HG03432 (cell line): ENCODE results near the gene SH3TC1.

Source experiments
- ATAC-seq: cut with Tn5 transposase; IDR thresholded peaks from one replicate; pipeline ENCODE4 v1.9.1; 2021; ENCODE audit warnings: mild to moderate bottlenecking, moderate library complexity; ENCODE audit not compliant: unreplicated experiment

The SH3TC1 gene

DNA sequence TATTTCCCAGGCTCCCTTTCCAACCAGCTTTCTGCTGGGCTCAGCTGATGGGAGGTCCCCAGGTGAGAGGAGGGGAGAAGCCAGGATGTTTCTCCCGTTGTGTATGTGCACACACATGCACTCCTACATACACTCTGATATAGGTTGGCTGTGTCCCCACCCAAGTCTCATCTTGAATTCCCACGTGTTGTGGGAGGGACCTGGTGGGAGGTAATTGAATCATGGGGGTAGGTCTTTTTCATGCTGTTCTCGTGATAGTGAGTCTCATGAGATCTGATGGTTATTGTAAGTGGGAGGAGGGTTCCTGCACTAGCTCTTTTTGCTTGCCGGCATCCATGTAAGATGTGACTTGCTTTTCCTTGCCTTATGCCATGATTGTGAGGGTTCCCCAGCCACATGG is 58.8 kb downstream of the SH3TC1 start:
- ATAC-seq, result no peak

DNA sequence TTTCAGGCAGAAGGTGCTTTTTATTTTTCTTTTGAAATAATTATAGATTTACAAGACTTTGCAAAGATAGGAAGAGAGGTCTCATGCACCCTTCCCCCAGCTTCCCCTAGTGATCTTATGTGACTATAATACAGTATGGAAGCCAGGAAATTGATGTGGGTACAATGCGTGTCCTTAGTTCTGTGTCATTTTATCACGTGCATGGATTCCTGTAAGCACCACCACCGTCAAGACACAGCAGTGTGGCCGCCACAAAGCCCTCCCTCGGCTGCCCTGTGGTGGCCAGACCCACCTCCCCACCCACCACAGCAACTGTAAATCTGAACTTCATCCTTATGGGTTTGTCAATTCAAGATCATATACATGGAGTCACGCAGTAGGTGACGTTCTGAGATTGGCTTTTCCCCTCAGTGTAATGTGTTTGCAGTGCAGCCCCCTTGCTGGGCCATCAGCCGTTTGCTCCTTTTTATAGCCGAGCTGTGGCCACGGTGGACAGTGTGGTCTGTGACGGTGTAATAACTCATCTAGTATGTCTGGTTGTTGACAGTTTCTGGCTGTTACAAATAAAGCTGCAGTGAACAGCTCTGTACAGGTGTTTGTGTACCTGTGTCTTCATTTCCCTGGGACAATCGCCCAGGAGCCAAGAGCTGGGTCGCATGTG is 59.6 kb downstream of the SH3TC1 start:
- no peak for ATAC-seq

DNA sequence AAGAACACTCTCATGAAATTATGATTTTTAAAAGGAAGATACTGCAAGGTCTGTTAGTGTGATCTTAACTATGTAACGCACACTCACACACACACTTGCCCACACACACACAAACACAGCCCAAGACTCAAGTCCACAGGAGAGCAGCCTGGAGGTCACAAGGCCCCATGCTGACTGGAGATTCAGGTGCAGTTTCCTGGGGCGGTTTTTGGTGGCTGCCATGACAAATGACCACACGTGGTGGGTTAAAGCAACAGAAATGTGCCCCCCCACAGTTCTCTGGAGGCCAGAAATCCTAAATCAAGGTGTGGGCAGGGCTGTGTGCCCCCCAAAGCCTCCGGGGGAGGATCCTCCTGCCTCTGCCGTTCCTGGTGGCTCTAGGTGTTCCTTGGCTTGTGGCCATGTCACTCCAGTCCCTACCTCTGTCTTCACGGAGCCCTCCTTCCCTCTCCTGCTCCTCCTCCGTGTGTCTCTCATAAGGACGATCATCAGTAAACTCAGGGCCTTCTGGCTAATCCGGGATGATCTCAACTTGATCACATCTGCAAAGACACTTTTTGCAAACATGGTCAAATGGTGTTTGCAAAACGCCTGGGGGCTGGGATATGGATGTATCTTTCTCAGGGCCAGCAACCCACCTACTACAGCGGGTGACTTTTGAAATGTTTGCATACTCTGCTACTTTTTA is 60.8 kb downstream of the SH3TC1 start:
- ATAC-seq, result no peak

DNA sequence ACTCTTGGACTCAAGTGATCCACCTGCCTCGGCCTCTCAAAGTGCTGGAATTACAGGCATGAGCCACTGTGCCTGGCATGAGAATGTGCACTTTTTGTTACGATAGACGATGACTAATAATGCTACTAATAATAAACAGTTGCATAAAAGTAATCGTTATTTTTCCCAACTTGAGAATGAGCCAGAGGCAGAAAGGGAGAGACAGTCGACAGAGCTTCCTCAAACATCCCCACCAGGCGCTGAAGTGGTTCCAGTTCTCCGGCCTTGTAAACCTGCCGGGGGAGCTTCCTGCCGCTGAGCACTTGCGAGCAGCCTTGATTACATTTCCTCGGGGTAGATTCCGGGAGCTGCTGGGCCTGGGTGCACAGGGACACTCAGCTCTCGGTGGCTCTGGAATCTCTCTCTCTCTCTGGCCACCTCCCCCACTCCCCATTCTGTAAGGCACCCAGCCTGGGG is 61.6 kb downstream of the SH3TC1 start:
- no peak for ATAC-seq

DNA sequence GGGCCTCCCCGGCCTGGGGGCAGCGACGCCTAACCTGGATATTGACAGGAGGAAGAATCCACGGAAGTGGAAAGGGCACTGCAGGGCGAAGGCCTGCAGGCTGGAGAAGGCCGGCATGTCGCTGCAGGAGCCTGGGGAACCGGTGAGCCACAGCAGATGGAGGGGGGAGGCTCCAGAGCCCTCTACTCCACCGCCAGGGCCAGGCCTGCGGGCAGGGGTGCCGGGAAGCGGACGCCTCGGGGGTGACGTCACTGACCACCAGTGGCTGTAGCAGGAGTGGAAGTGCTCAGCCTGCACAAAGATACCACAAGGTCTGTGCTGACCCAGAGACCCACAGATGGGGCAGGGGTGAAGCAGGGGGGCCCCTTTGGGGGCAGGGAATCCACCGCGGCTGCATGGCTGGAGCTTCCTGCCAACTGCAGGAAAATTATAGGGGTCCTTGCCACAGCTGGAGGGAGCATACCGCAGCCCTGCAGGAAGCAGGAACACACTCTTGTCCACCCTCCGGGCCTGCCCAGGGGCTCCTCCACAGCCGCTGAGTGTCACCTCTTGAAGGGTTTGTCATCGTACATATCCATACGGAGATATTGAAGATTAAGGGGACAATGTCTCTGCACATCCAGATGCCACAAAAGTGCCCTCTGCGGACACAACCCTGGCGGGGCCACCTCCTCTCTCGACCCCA is 62.9 kb downstream of the SH3TC1 start:
- no peak for ATAC-seq

DNA sequence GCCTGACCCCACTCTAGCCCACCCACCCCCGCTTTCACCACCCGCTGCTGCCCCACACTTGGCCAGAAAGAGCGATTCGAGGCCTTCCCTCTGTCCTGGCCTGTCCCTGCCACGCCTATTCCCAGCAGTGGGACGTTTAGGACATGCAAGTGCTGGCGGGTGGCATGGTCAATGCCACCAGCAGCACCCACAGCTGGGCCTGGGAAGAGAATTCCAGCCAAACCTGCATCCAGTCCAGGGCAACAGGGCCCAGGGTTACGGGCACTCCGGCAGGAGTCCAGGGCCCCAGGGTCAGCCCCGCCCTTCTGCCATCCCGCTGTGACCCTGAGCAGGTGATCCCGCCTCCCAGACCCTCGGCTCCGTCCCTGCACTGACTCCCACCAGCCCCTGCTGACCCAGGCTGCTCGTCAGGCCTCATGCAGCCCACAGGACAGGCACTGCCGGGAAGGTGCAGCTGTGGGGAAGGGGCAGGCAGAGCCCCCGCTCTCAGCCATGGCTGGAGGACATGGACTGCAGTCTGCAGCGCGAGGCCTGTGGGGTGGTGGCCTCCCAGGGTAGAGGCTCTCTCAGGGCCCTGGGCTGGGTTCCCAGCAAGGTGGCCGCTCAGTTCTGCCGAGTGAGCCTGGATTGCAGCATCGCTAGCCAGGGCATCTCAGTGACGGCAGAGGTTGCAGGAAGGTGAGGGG is 63.7 kb downstream of the SH3TC1 start:
- no peak for ATAC-seq

DNA sequence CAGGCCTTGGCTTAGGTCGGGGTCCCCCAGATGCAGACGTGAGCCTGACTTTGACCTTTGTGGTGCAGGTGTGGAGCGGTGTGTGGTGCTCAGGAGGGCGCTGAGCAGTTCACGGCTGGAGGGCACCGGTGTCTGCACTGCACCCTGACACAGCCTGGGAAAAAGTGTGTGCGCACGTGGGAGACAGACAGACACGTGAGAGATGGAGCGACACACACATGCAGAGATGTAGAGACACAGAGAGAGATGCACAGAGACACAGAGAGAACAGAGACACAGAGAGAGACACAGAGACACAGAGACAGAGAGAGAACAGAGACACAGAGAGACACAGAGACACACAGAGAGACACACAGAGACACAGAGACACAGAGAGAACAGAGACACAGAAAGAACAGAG is 64.3 kb downstream of the SH3TC1 start:
- ATAC-seq, result no peak

DNA sequence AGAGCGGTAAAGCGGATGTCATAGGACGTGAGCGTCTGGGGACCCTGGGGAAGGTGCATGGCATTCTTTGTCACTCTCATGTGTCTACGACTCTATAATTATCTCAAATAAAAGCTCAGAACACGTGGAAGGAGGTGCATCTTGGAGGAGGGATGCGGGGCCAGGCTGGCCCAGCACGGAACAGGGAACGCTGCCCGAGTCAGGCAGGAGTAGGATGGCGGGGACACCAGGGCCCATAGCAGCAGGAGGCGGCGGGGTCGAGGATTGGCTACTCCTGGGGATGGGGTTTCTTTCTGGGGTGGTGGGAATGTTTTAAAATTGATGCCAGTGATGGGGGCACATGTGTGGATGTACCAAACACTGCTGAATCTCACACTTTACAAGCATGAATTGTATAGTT is 65.0 kb downstream of the SH3TC1 start:
- ATAC-seq, result no peak

DNA sequence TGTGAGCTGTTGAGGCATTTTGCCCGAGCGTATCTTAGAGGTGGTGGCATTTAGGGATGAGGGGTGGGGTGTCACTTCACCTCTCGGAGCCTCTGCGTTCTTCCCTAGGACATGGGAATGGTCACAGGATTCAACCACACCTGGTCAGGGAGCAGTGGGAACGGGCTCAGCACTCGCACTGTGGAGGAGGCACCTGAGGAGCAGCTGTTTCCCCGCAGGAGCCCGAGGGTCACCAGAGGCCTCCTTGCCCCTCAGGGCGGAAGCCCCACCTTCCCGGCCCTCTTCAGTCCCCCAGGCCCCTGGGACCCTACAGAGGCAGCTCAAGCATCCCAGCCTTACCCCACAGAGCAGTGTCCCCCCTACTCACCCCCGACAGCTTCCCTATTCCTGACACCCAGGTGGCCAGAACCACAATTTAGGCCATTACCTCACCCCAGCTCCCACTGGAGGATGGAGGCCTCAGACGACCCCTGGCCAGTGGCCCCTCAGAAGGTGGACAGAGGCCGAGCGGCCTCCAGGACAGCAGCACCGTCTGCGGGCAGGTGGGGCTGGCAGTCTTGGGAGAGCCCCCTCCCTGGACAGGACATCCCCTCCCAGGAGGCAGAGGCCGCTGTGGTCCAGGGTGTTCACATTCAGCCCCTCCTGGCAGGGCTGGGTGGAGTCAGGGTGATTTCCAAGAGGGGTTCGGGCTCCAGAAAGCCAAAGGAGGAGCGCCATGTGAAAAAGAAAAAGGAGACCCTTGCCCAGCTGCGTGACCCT is 66.3 kb downstream of the SH3TC1 start:
- ATAC-seq, result no peak

DNA sequence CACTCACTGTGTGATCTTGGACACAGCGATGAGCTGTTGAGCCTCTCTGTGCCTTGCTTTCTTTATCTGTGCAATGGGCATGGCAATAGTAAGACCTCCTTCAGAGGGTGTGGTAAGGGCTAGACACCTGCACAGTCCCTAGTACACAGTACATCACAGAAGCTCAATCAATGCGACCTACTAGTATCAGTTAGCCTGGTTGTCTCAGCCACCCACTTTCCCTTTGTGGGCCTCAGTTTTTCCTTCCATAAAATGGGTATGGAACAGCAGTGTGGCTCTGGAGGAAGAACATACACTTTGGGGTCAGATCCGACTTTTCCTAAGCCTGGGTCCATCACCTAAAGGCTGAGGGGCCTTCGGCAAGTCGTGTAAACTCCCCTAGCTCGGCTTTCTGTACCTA is 67.0 kb downstream of the SH3TC1 start:
- no peak for ATAC-seq

DNA sequence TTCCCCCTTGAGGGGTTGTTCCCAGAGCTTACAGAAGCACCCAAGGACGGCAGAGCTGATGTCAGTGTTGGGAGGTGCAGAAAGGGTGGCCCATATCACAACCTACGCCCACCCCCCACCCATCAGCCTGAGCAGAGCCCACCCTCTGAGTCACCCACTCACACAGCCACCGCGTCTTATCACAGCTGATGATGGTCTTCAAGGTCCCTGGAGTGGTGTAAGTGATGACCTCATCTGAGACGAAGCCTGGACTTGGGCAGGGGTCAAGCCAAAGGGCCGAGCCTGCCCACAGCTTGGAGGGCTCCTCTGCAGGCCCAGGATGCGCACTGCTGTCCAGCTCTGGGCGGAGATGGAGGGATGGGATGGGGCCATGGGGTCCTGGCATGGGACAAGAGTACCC is 67.4 kb downstream of the SH3TC1 start:
- ATAC-seq, result no peak

DNA sequence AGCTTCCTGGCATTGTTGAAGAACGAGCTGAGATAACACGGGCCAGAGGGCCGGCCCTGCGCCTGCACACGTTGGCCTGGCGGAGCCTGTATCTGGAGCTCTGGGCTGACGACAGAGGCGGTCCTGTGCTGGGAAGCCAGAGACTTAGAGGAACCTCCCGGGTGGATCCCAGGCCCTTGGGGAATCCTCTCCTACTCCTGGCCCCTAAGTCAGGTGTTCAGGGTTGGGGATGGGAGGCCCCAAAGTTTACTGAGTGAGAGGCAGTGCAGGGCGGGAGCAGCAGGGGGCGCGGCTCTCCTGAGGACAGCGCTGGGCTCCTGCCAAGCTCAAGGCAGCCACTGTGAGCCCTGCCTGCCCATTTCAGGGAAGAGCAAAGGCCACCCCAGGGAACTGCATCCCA is 68.0 kb downstream of the SH3TC1 start:
- no peak for ATAC-seq

DNA sequence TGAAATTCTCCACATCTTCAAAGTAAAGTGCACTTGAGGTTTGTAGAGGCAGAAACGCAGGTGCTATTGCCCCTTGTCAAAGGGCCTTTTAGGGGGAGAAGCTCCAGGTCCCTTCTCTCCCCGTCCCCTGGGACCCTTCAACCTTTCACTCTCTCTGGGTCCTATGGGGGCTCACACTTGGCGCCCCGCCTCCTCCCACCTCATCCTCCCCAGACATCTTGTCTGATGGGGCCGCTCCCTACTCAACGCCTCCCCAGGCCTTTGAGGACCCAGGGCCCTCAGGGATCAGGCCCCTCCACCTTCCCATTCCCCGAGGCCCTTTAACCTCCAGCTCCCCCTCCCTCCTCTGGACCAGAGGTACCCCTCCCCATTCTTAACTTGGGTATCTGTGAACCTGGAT is 69.1 kb downstream of the SH3TC1 start:
- no peak for ATAC-seq

DNA sequence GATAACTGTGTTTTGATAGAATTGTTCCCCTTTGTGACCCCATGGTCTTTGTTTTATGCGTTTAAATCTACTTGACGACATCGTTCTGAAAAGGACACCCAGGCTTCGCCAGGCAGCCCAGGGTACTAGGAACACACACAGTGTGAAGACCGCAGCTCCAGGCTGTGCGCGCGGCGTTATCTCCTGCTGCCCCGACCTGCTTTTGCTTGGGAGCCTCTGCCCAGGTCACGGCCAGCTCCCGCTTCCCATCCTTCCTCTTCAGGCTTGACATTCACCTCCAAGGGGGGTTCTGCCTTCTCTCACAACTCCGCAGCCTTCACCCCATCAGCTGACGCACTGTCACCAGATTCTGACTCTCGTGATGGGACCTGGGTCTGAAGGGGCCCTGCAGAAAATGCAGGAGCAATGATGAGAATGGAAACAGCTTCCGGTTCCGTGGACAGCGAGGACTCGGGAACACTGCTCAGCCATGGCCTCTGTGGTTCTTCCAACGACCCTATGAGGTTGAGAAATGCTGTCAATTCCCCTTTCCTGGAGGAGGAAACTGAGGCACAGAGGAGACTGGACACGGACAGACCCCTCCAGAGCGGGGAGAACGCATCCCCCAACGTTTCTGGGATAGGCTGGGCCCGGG is 69.9 kb downstream of the SH3TC1 start:
- no peak for ATAC-seq

DNA sequence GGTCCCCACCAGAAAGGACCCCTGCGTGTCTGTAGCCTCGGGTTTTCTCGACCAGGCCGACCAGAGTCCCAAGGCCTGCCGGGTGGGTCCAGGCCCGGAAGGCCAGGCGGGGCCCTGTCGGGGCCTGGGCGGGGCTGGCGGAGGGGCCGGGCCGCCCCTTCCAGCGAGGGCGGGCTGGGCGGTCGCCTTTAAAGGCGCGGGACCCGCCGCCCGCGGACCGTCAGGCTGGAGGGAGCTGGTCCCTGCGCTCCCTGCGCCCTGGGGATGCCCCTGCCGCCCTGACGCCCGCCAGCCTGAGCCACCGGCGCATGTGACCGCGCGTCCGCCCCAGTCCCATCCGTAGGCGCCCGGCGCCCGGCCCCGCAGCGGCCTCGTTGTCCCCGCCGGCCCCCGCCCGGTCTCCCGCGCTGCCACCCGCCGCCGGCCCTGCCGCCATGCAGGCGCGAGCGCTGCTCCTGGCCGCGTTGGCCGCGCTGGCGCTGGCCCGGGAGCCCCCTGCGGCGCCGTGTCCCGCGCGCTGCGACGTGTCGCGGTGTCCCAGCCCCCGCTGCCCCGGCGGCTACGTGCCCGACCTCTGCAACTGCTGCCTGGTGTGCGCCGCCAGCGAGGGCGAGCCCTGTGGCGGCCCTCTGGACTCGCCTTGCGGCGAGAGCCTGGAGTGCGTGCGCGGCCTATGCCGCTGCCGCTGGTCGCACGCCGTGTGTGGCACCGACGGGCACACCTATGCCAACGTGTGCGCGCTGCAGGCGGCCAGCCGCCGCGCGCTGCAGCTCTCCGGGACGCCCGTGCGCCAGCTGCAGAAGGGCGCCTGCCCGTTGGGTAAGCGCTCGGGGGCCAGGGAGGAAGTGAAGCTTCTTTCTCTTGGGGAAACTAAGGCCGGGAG is 70.7 kb downstream of the SH3TC1 start, which contains the start of gene HTRA3:
Gene HTRA3 (plus strand): TSS at position 220 of the 883 bp plus-strand sequence. CDS start 215 bp downstream, at position 435.
- ATAC-seq, result no peak

DNA sequence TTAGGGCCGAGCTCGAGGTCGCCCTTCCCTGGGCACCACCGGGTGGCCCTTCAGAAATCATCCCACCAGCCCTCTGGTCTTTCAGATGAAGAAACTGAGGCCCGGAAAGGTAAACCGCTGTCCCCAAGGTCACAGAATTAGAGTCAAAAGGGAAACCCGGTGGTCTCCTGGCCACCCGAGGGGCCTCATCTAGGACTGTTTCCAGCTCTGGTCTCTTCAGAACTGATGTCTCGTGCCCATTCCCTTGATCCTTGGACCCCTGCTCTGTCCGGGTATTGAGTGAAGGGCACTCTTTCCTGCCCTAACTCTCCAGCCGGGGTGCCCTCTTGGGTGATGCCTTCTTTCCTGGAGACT is 71.3 kb downstream of the SH3TC1 start:
- ATAC-seq, result no peak

DNA sequence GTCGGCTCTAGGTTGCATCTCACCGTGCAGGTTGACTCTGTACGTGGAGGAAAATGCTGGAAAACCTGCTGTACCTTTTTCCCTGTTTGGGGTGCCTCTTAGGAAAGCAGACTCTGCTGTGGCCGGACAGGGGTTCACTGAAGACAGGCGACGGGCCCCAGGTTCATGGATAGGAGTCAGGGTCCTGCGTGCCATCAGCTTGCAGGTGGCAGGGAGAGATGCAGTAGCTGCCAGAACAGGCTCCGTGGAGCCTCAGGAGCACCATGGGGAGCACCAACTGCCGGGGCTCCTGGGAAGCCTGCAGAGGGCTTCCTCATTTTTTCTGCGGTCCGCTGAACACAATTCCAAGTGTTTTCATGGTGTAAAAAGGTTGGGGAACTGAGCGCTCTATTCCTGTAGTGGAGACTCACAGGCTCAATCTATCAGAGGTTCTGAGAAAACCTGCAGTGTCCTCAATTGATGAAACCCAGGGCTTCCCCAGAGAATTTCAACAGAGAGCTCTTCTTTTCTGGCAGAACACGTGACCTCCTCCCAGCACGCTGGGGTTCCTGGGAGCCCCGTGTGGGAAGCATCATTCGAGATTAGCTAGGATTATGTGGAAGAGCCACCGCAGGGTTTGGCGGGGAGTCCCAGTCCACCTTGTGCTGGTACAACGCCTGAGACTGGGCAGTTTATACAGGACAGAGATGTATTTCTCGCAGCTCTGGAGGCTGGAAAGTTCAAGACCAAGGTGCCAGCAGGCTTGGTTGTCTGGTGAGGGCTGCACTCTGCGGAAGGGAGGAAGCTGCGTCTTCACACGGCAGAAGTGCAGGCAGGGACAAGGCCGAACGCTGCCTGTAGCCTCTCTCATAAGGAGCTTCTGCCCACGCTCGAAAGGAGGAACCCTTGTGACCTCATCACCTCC is 72.1 kb downstream of the SH3TC1 start:
- no peak for ATAC-seq

DNA sequence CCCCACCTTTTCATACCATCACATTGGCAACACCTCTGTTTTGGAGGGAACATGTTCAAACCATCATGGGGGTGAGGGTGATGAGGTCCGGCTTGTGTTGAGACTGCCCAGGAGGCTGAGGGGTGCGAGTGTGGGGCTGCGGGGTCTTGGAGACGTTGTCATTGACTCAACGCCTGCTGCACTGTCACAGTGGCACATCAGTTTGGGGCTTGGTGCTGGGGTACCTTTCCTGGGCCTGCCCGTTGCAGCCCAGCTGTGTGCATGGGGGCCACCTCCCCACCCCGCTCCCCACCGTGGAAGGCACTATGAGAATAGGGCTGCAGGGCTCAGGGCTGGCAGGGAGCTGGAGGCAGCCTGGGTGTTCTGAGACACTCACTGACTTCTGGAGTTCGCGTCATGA is 72.7 kb downstream of the SH3TC1 start:
- ATAC-seq, result no peak
